ENCODE measurements around the gene LRBA.

GRCh38 chr4:150904671-150905070 lies 110.4 kb downstream of the LRBA start:
- no peak for TF ChIP-seq CTCF (conservative IDR thresholded peaks at IDR 0.05 in 1 of 2, IDR thresholded peaks at IDR 0.05 in 1 of 2; ENCODE audit: low read depth in 1 of 2, low read length in 2 of 2)
- no peak for TF ChIP-seq EZH2 (IDR thresholded peaks at IDR 0.05; ENCODE audit: low read length, missing control alignments)

All from fibroblast of lung (primary cell).